Smooth muscle cell (in vitro differentiated cells): ENCODE measurements around the gene TRAPPC2L. TPM values are rescaled to one million over a fixed set of nuclear protein-coding genes. Genes with fewer than 3 reads are reported as not detected.

ENCODE experiments used
- DNase-seq: peaks from one replicate; lab custom pipeline; 2025; ENCODE audit not compliant: unreplicated experiment; lab: John Stamatoyannopoulos, UW
- H2AFZ ChIP-seq: fragments of 200-600 bp; sonication (generic); 2 replicates; pipeline ENCODE4 v1.6.0; 2016; ENCODE audit warnings: antibody characterized with exemption, low read depth, mild to moderate bottlenecking
- H3F3A ChIP-seq: fragments of 200-600 bp; sonication (generic); 2 replicates; pipeline ENCODE4 v1.6.0; 2017; ENCODE audit warnings: antibody characterized with exemption, low read depth
- H3K27ac ChIP-seq: fragments of 200-600 bp; sonication (generic); 2 replicates; pipeline ENCODE4 v1.5.1; 2016; ENCODE audit warnings: low read depth, mild to moderate bottlenecking
- H3K27me3 ChIP-seq: fragments of 200-600 bp; sonication (generic); 2 replicates; pipeline ENCODE4 v1.6.1; 2016; ENCODE audit warnings: low read depth, mild to moderate bottlenecking
- H3K36me3 ChIP-seq: fragments of 200-600 bp; sonication (generic); 2 replicates; pipeline ENCODE4 v1.5.1; 2016; ENCODE audit warnings: low read depth
- H3K4me1 ChIP-seq: fragments of 200-600 bp; sonication (generic); 2 replicates; pipeline ENCODE4 v1.5.1; 2016; ENCODE audit warnings: low read depth
- H3K4me2 ChIP-seq: fragments of 200-600 bp; sonication (generic); 2 replicates; pipeline ENCODE4 v1.6.0; 2016; ENCODE audit warnings: mild to moderate bottlenecking
- H3K4me3 ChIP-seq: fragments of 200-600 bp; sonication (generic); 2 replicates; pipeline ENCODE4 v1.5.1; 2016; ENCODE audit warnings: mild to moderate bottlenecking
- H3K79me2 ChIP-seq: fragments of 200-600 bp; sonication (generic); 2 replicates; pipeline ENCODE4 v1.6.0; 2016; ENCODE audit warnings: low read depth, mild to moderate bottlenecking
- H3K9ac ChIP-seq: fragments of 200-600 bp; sonication (generic); 2 replicates; pipeline ENCODE4 v1.6.0; 2016; ENCODE audit warnings: low read depth
- H3K9me3 ChIP-seq: fragments of 200-600 bp; sonication (generic); replicated peaks from 2 replicates; pipeline ENCODE4 v1.5.1; 2016; ENCODE audit warnings: low read depth
- H4K20me1 ChIP-seq: fragments of 200-600 bp; sonication (generic); 2 replicates; pipeline ENCODE4 v1.6.0; 2016; ENCODE audit warnings: low read depth
- CTCF ChIP-seq: fragments of 200-600 bp; sonication (generic); IDR thresholded peaks from 2 replicates; pipeline ENCODE4 v1.5.1; 2017; ENCODE audit warnings: borderline replicate concordance, mild to moderate bottlenecking, antibody characterized with exemption; ENCODE audit not compliant: insufficient read depth, poor library complexity, severe bottlenecking
- WGBS: methylation state at CpG from one replicate; pipeline ENCODE4 v1.1.7; 2016; ENCODE audit warnings: low lambda C conversion rate; 5-methylcytosine and 5-hydroxymethylcytosine counted together
- polyA plus RNA-seq: library from polyadenylated mRNA; unstranded; fragments of >200 nt; fragmentation: Nextera tagmentation; extraction: Ambion mirVana; gene quantifications from 2 replicates; pipeline ENCODE4 v1.2.1, GENCODE V29; 2016
- total RNA-seq: library from RNA; depleted of rRNA; stranded (reverse); fragments of >200 nt; gene quantifications from 2 replicates; pipeline ENCODE4 v1.2.3, GENCODE V29; 2014

TRAPPC2L gene
- total and polyA plus RNA-seq, 2 experiments from 2014 or later, result 17.9 to 125 TPM

- H4K20me1 ChIP-seq, result peaks cover 19% of the 10 kb centered on the region
- 97% methylated on average over 20 of the region's 20 CpGs for WGBS
Measured at GRCh38 chr16:88859381-88860091, 2.6 kb downstream of the TRAPPC2L start.

GRCh38 chr16:88861359-88861758 is 4.4 kb downstream of the TRAPPC2L start:
- Histone ChIP-seq H3F3A (no peaks in the 10 kb centered on the region), H2AFZ (no peak overlapping the region), H3K9ac (no peak overlapping the region), H4K20me1 (peaks cover 4% of the 10 kb centered on the region), H3K27ac (no peak overlapping the region), H3K27me3 (no peaks in the 10 kb centered on the region), H3K4me3 (no peak overlapping the region), H3K9me3 (no peaks in the 10 kb centered on the region), H3K36me3 (no peaks in the 10 kb centered on the region), H3K4me2 (no peak overlapping the region), H3K4me1 (peaks cover 3% of the 10 kb centered on the region), H3K79me2 (peaks cover 8% of the 10 kb centered on the region)
- no peak for TF ChIP-seq CTCF
- DNase-seq, result no peak
- 96% methylated on average over 19 of the region's 19 CpGs for WGBS

More at GRCh38 chr16:88859381-88860091, 2.6 kb downstream of the TRAPPC2L start:
- Histone ChIP-seq H3K9me3 (no peaks in the 10 kb centered on the region), H2AFZ (no peak overlapping the region), H3K4me2 (no peak overlapping the region), H3K4me1 (peaks cover 3% of the 10 kb centered on the region), H3F3A (no peaks in the 10 kb centered on the region), H3K27ac (no peak overlapping the region), H3K27me3 (no peaks in the 10 kb centered on the region), H3K36me3 (no peaks in the 10 kb centered on the region), H3K4me3 (no peak overlapping the region), H3K9ac (no peak overlapping the region), H3K79me2 (peaks cover 20% of the 10 kb centered on the region)
- no peak for TF ChIP-seq CTCF
- no peak for DNase-seq

GRCh38 chr16:88862968-88863367 is 6.0 kb downstream of the TRAPPC2L start:
- H2AFZ ChIP-seq, result no peak overlapping the region
- H4K20me1 ChIP-seq, result peaks cover 3% of the 10 kb centered on the region
- H3F3A ChIP-seq, result no peaks in the 10 kb centered on the region
- H3K4me2 ChIP-seq, result no peak overlapping the region
- no peak for TF ChIP-seq CTCF
- peaks cover 2% of the 10 kb centered on the region for H3K4me1 ChIP-seq
- H3K27ac ChIP-seq, result no peak overlapping the region
- peaks cover 7% of the 10 kb centered on the region for H3K79me2 ChIP-seq
- 98% methylated on average over 25 of the region's 25 CpGs for WGBS
- no peak overlapping the region for H3K9ac ChIP-seq
- H3K9me3 ChIP-seq, result no peaks in the 10 kb centered on the region
- H3K4me3 ChIP-seq, result no peak overlapping the region
- no peak for DNase-seq
- H3K36me3 ChIP-seq, result no peaks in the 10 kb centered on the region
- no peaks in the 10 kb centered on the region for H3K27me3 ChIP-seq

- no peaks in the 10 kb centered on the region for H4K20me1 ChIP-seq
- H3K9me3 ChIP-seq, result no peaks in the 10 kb centered on the region
- H3K36me3 ChIP-seq, result no peaks in the 10 kb centered on the region
- H3K9ac ChIP-seq, result no peak overlapping the region
- TF ChIP-seq CTCF, result no peak
- no peak for DNase-seq
- H3K27me3 ChIP-seq, result no peaks in the 10 kb centered on the region
- H3F3A ChIP-seq, result no peaks in the 10 kb centered on the region
- no peak overlapping the region for H3K27ac ChIP-seq
- H2AFZ ChIP-seq, result no peak overlapping the region
- H3K79me2 ChIP-seq, result peaks cover 2% of the 10 kb centered on the region
- no peak overlapping the region for H3K4me2 ChIP-seq
- no peaks in the 10 kb centered on the region for H3K4me1 ChIP-seq
- no peak overlapping the region for H3K4me3 ChIP-seq
- WGBS, result 94% methylated on average over 13 of the region's 13 CpGs
Measured at GRCh38 chr16:88863426-88863825, 6.5 kb downstream of the TRAPPC2L start.
